GM04503 (cell line): ENCODE data around the gene EPB41L5.
"Not testable (repeated sequence)": the region's sequence is repeated elsewhere in the genome, so short reads cannot be mapped to it uniquely, and the experiment has no call there.

Experiments used
- DNase-seq: peaks from one replicate; pipeline ENCODE4 v3.0.0-alpha.2; 2012; ENCODE audit warnings: low read depth

EPB41L5 gene

GRCh38 chr2:120141300-120142069 lies 128.6 kb downstream of the EPB41L5 start:
- DNase-seq, result no peak

DNA sequence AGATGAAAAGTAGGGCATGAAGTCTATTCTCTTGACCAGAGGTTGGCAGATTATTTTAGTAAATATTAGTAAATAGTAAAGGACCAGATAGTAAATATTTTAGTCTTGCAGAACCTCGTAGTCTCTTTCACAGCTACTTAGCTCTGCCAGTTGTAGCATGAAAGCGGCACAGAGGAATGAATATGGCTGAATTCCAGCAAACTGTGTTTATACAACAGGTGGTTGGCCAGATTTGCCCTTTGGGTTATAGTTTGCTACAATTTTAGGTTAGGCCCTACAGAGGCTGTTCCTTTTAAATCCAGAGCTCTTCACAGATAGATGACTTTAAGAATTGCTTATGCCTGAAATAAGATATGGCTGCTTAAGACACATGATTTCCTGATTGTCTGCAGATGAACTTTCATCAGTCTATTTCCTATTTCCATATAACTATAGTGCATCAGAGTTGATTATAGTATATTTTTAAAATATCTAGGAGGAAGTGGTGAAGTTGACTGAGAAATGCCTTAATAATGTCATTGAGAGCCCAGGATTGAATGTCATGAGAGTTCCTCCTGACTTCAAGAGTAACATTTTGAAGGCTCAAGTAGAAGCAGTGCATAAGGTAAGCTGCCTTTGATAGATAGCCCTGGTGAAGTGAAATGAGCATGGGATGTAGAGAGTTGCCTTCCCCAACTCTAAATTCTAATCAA lies 129.8 kb downstream of the EPB41L5 start:
- DNase-seq, result no peak

GRCh38 chr2:120148229-120148628 lies 135.4 kb downstream of the EPB41L5 start:
- no peak for DNase-seq

- DNase-seq, result no peak
Observed at GRCh38 chr2:120148669-120149068, 135.8 kb downstream of the EPB41L5 start.

- no peak for DNase-seq
Observed at GRCh38 chr2:120149406-120149805, 136.5 kb downstream of the EPB41L5 start.

- DNase-seq, result no peak
Observed at GRCh38 chr2:120150040-120150482, 137.2 kb downstream of the EPB41L5 start.

DNA sequence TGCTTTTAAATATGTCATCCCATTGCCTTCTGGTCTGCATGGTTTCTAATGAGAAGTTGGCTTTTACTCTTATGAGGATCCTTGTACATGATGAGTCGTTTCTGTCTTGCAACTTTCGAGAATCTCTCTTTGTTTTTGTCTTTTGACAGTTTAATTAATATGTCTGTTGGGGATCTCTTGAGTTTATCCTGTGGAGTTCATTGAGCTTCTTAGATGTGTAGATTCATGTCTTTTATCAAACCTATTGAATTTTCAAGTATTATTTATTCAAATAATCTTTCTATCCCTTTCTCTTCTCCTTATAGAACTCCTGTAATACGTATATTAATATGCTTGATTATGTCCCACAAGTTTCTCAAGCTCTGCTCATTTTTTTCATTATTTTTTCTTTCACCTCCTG lies 142.4 kb downstream of the EPB41L5 start:
- no peak for DNase-seq

DNA sequence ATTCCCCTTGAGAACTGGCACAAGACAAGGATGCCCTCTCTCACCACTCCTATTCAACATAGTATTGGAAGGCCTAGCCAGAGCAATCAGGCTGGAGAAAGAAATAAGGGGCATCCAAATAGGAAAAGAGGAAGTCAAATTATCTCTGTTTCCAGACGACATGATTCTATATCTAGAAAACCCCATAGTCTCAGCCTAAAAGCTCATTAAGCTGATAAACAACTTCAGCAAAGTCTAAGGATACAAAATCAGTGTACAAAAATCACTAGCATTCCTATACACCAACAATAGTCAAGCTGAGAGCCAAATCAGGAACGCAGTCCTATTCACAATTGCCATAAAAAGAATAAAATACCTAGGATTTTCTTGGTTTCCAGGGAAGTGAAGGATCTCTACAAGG lies 145.8 kb downstream of the EPB41L5 start:
- not testable (repeated sequence) for DNase-seq

- DNase-seq, result peak; percentile 3
Observed at GRCh38 chr2:120161190-120161589, 148.3 kb downstream of the EPB41L5 start.

DNA sequence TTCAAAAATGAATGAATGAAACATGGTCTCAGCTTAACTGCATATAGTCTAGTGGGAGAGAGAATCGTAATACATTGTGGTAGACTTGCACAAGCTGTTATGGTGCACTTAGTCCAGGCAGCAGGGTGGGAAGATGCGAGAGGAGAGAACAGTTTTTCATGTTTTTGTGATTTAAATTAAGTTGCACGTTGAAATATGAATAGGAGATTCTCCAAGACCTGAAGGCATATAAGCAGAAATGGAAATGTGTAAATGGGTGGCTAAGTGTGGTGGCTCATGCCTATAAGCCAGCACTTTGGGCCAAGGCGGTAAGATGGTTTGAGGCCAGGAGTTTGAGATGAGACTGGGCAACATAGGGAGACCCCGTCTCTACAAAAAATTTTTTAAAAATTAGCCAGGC lies 149.8 kb downstream of the EPB41L5 start:
- DNase-seq, result no peak

GRCh38 chr2:120167272-120167671 lies 154.4 kb downstream of the EPB41L5 start:
- DNase-seq, result no peak

- no peak for DNase-seq
Observed at GRCh38 chr2:120169020-120169419, 156.1 kb downstream of the EPB41L5 start.

DNA sequence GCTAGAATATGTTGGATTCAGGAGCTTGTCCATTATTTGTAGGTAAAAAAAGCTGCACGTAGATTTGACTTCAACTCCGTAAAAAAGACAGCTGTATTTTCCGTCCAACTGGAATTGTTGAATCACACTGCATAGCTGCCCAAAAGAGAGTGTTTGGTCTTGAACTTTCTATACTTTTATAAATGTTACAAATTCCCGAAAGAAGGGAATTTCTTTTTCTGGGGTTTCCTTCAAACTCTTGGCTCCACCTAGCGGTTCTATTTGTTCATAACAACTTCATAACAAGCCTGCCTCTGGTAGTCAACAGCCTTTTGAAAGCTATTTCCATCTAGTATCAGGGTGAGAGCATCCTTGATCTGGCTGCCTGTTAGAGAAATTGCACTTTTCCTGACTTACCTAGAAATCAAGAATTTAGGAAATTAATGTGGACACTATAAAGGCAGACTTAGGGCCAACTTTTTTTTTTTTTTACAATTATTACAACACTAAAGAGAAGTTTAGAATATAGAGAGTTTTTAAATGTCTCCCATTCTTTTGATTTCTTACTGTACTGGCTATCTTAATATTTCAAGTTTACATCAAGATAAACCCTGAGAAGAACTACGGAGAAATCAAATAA lies 162.2 kb downstream of the EPB41L5 start:
- DNase-seq, result peak; percentile 21

GRCh38 chr2:120176526-120176925 lies 163.6 kb downstream of the EPB41L5 start:
- DNase-seq, result no peak

- DNase-seq, result no peak
Observed at GRCh38 chr2:120177001-120177621, 164.2 kb downstream of the EPB41L5 start.

DNA sequence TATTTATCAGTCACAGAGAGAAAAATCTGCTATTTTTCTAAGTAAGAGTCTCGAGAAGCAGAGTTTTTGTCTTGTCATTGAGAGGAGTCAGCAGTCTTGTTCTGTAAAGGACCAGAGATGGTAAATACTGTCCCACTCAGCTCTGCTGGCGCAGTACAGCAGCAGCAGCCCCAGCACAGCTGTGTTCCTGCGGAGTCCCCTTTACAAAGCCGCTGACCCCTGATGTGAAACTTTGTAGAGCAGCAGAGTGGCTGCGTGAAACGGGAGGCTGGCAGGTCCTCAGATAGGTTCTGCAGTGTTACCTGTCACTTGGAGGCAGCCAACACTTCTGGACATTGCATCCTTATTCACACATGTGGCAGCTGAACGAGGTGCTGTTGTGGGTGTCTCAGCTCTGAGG lies 165.1 kb downstream of the EPB41L5 start:
- DNase-seq, result no peak

DNA sequence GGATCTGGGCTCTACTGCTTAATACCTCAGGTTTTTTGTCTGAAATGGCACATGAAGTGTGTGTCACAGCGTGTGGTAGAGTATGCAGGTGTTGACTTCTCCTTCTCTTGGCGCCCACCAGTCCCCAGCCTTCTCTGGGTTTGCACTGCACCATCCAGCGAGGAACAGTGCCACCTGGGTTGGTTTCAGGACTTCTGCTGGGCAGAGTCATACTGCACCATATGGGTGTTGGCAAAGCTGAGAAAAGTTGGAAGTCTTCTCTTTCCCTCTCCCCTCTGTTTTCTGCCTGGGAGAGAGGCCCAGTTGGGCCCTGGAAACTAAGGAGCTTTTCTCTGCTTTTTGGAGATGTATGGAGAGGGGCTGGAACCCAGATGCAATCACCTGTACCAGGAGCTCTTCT lies 166.5 kb downstream of the EPB41L5 start:
- no peak for DNase-seq

GRCh38 chr2:120180066-120180465 lies 167.2 kb downstream of the EPB41L5 start:
- no peak for DNase-seq

- no peak for DNase-seq
Observed at GRCh38 chr2:120182019-120182560, 169.2 kb downstream of the EPB41L5 start.

- DNase-seq, result no peak
Observed at GRCh38 chr2:120189189-120189588, 176.3 kb downstream of the EPB41L5 start.

- DNase-seq, result no peak
Observed at GRCh38 chr2:120192280-120192679, 179.4 kb downstream of the EPB41L5 start.

DNA sequence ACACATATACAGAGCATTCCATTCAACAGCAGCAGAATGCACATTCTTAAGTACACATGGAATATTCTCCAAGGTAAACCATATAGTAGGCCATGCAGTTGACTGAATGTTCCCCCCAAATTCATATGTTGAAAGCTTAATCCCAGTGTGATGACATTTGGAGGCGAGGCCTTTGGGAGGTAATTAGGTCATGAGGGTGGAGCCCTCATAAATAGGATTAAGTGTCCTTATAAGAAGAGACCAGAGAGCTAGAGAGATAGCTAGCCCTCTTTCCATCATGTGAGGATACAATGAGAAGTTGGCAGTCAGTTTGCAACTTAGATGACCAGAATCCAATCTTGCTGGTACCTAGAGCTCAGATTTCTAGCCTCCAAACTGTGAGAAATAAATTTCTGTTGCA lies 182.7 kb downstream of the EPB41L5 start:
- no peak for DNase-seq
